Epithelial cell of prostate (primary cell): Measurements from ENCODE around the gene VEGFD.

Experiments
- DNase-seq: peaks from one replicate; pipeline ENCODE4 v3.0.0-alpha.2; 2011; ENCODE audit warnings: low read depth, low spot score
- H3K27ac ChIP-seq: fragments of 450-650 bp; 2 replicates; pipeline ENCODE4 v1.5.1; 2017; ENCODE audit warnings: mild to moderate bottlenecking

Gene VEGFD

GRCh38 chrX:15384304-15384703 lies at the start of gene VEGFD:
TSS of gene VEGFD (minus strand) at chrX:15384413. CDS start at chrX:15383946, 467 bp downstream.
- H3K27ac ChIP-seq: no peak within 1 kb of the TSS
- DNase-seq: no peak

GRCh38 chrX:15430584-15430983 lies 46.4 kb upstream of the VEGFD start:
- DNase-seq: no peak
- H3K27ac ChIP-seq: no peak overlapping the region

- no peak overlapping the region for H3K27ac ChIP-seq
- DNase-seq: no peak
Measured at GRCh38 chrX:15430076-15430475, 45.9 kb upstream of the VEGFD start.

- DNase-seq: no peak
Measured at GRCh38 chrX:15425024-15425423, 40.8 kb upstream of the VEGFD start.

GRCh38 chrX:15418707-15419181 lies 34.5 kb upstream of the VEGFD start:
- no peak overlapping the region for H3K27ac ChIP-seq
- no peak for DNase-seq

More at GRCh38 chrX:15425024-15425423, 40.8 kb upstream of the VEGFD start:
- no peak overlapping the region for H3K27ac ChIP-seq

GRCh38 chrX:15418041-15418706 lies 34.0 kb upstream of the VEGFD start:
- H3K27ac ChIP-seq: no peak overlapping the region
- no peak for DNase-seq

GRCh38 chrX:15416133-15416993 lies 32.1 kb upstream of the VEGFD start:
- H3K27ac ChIP-seq: no peak overlapping the region
- no peak for DNase-seq

- H3K27ac ChIP-seq: no peak overlapping the region
- DNase-seq: no peak
Measured at GRCh38 chrX:15413101-15413500, 28.9 kb upstream of the VEGFD start.

GRCh38 chrX:15410947-15411346 lies 26.7 kb upstream of the VEGFD start:
- DNase-seq: no peak

GRCh38 chrX:15410430-15410829 lies 26.2 kb upstream of the VEGFD start:
- DNase-seq: no peak
- no peak overlapping the region for H3K27ac ChIP-seq

More at GRCh38 chrX:15410947-15411346, 26.7 kb upstream of the VEGFD start:
- no peak overlapping the region for H3K27ac ChIP-seq

- no peak overlapping the region for H3K27ac ChIP-seq
- no peak for DNase-seq
Measured at GRCh38 chrX:15405846-15406245, 21.6 kb upstream of the VEGFD start.

- no peak overlapping the region for H3K27ac ChIP-seq
- no peak for DNase-seq
Measured at GRCh38 chrX:15404401-15405096, 20.3 kb upstream of the VEGFD start.

- DNase-seq: no peak
- no peak overlapping the region for H3K27ac ChIP-seq
Measured at GRCh38 chrX:15401378-15401777, 17.2 kb upstream of the VEGFD start.

- DNase-seq: no peak
Measured at GRCh38 chrX:15399962-15400391, 15.8 kb upstream of the VEGFD start.

GRCh38 chrX:15398874-15399273 lies 14.7 kb upstream of the VEGFD start:
- no peak overlapping the region for H3K27ac ChIP-seq
- no peak for DNase-seq

More at GRCh38 chrX:15399962-15400391, 15.8 kb upstream of the VEGFD start:
- no peak overlapping the region for H3K27ac ChIP-seq

- no peak for DNase-seq
- no peak overlapping the region for H3K27ac ChIP-seq
Measured at GRCh38 chrX:15395789-15396188, 11.6 kb upstream of the VEGFD start.

GRCh38 chrX:15391850-15392249 lies 7.6 kb upstream of the VEGFD start:
- no peak overlapping the region for H3K27ac ChIP-seq
- no peak for DNase-seq

GRCh38 chrX:15382813-15383212 lies 1.4 kb downstream of the VEGFD start:
- no peak overlapping the region for H3K27ac ChIP-seq
- no peak for DNase-seq

- no peak overlapping the region for H3K27ac ChIP-seq
- no peak for DNase-seq
Measured at GRCh38 chrX:15376956-15377355, 7.3 kb downstream of the VEGFD start.

GRCh38 chrX:15373976-15374375 lies 10.2 kb downstream of the VEGFD start:
- DNase-seq: no peak

More at GRCh38 chrX:15373976-15374375, 10.2 kb downstream of the VEGFD start:
- H3K27ac ChIP-seq: no peak overlapping the region
